GM21515 (cell line): ENCODE results near the gene SLC22A4.

Experiments used
- ATAC-seq: cut with Tn5 transposase; IDR thresholded peaks from one replicate; pipeline ENCODE4 v1.9.1; 2021; ENCODE audit not compliant: unreplicated experiment

SLC22A4 gene

GRCh38 chr5:132370971-132371602, 76.9 kb downstream of the SLC22A4 start:
- ATAC-seq, result no peak

GRCh38 chr5:132371603-132371994, 77.4 kb downstream of the SLC22A4 start:
- no peak for ATAC-seq

GRCh38 chr5:132372127-132372526, 77.9 kb downstream of the SLC22A4 start:
- ATAC-seq, result no peak

GRCh38 chr5:132372542-132372941, 78.3 kb downstream of the SLC22A4 start:
- ATAC-seq, result no peak

- ATAC-seq, result no peak
Observed at GRCh38 chr5:132375957-132376356, 81.8 kb downstream of the SLC22A4 start.

- no peak for ATAC-seq
Observed at GRCh38 chr5:132376694-132377641, 82.8 kb downstream of the SLC22A4 start.

GRCh38 chr5:132377738-132378137, 83.5 kb downstream of the SLC22A4 start:
- ATAC-seq, result no peak

GRCh38 chr5:132378580-132378979, 84.4 kb downstream of the SLC22A4 start:
- no peak for ATAC-seq

- ATAC-seq, result no peak
Observed at GRCh38 chr5:132380047-132380446, 85.9 kb downstream of the SLC22A4 start.

GRCh38 chr5:132380741-132381140, 86.5 kb downstream of the SLC22A4 start:
- no peak for ATAC-seq

- ATAC-seq, result no peak
Observed at GRCh38 chr5:132381614-132382013, 87.4 kb downstream of the SLC22A4 start.

- ATAC-seq, result no peak
Observed at GRCh38 chr5:132383261-132383660, 89.1 kb downstream of the SLC22A4 start.

- no peak for ATAC-seq
Observed at GRCh38 chr5:132383984-132384383, 89.8 kb downstream of the SLC22A4 start.

- no peak for ATAC-seq
Observed at GRCh38 chr5:132384506-132385050, 90.4 kb downstream of the SLC22A4 start.

GRCh38 chr5:132385326-132386105, 91.3 kb downstream of the SLC22A4 start:
- ATAC-seq, result no peak

- peak; percentile 88 for ATAC-seq
Observed at GRCh38 chr5:132386644-132387286, 92.6 kb downstream of the SLC22A4 start.

GRCh38 chr5:132387640-132388117, 93.5 kb downstream of the SLC22A4 start:
- no peak for ATAC-seq

- no peak for ATAC-seq
Observed at GRCh38 chr5:132388244-132389050, 94.3 kb downstream of the SLC22A4 start.

GRCh38 chr5:132389051-132389331, 94.8 kb downstream of the SLC22A4 start:
- ATAC-seq, result no peak
